ENCODE data around the gene ARHGAP45. TPM values are rescaled to one million over a fixed set of nuclear protein-coding genes. Genes with fewer than 3 reads are reported as not detected.

ARHGAP45 gene
- total RNA-seq, 2 donors from 2014 or later = 603 to 646 TPM

DNA sequence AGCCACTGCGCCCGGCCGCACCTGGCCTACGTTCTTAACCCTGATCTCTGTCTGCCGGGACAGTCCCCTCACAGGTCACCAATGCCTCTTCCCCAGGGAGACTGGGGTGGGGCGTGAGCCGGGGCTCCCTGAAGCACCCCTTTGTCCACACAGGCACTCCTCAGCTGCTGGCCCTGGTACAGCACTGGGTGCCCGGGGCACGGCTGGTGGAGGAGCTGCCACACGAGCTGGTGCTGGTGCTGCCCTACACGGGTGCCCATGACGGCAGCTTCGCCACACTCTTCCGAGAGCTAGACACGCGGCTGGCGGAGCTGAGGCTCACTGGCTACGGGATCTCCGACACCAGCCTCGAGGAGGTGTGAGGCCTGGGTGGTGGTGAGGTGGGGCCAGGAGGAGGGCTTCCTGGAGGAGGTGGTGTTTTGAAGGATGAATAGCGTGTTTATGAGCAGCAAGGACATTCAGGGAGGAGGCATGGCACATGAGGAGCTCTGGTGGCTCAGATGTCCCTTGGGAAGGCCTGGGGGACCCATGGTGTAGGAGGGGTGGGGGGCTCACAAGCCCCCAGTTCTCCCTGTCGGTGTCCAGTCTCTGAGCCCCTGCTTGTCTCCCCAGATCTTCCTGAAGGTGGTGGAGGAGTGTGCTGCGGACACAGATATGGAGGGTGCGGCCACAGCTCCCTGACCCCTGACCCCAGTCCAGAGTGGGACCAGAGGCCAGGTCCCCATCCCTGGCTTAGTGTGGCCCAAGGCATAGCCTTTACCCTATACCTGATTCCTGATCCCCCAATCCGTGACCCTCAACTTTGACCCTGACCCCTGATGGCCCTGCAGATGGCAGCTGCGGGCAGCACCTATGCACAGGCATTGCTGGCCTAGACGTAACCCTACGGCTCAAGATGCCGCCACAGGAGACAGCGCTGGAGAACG is 13.5 kb upstream of the ARHGAP45 start:
- Mint-ChIP-seq H3K27ac (no peak overlapping the region), H3K36me3 (ENCODE audit: low read depth) (no peaks in the 10 kb centered on the region), H3K4me3 (no peak overlapping the region), H3K4me1 (peaks cover 25% of the 10 kb centered on the region), H3K27me3 (no peaks in the 10 kb centered on the region)
- DNase-seq (no peak), ATAC-seq (no peak)
- H3K9me3 ChIP-seq (ENCODE audit: control insufficient read depth, low read length, poor library complexity, severe bottlenecking) = no peaks in the 10 kb centered on the region

DNA sequence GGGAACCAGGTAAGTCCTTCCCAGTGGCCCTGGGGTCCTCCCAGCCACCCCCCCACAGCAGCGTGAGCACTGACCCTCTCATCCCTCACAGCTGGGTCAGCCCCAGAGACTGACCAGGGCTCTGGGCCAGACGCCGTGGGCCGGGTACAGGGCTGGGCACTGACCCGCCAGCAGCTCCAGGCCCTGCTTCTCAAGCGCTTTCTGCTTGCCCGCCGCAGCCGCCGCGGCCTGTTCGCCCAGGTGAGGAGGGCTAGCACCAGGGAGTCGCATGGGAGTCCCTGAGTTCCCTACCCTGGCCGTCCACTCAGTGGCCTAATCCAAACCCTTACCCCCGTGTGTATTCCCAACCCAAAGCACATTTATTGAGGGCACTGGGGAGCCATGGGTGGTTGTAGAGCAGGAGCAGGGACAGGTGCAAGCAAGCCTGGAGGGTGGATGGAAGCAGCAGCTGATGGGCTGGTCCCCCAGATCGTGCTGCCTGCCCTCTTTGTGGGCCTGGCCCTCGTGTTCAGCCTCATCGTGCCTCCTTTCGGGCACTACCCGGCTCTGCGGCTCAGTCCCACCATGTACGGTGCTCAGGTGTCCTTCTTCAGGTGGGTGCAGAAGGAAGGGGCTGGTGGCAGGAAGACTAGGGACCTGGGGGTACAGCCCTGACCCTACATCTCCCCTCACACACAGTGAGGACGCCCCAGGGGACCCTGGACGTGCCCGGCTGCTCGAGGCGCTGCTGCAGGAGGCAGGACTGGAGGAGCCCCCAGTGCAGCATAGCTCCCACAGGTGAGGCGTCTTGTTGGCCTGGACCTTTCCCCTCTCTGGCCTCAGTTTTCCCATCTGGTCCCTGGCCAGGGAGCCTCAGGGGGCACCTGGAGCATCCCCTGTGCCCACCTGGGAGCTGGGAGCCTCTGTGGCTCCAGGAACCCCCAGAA is 12.6 kb upstream of the ARHGAP45 start:
- DNase-seq = no peak
- Mint-ChIP-seq H3K4me1 (peaks cover 25% of the 10 kb centered on the region), H3K36me3 (ENCODE audit: low read depth) (no peaks in the 10 kb centered on the region), H3K27ac (no peak overlapping the region), H3K4me3 (no peak overlapping the region), H3K27me3 (no peaks in the 10 kb centered on the region)
- H3K9me3 ChIP-seq (ENCODE audit: control insufficient read depth, low read length, poor library complexity, severe bottlenecking) = no peaks in the 10 kb centered on the region
- ATAC-seq = no peak

DNA sequence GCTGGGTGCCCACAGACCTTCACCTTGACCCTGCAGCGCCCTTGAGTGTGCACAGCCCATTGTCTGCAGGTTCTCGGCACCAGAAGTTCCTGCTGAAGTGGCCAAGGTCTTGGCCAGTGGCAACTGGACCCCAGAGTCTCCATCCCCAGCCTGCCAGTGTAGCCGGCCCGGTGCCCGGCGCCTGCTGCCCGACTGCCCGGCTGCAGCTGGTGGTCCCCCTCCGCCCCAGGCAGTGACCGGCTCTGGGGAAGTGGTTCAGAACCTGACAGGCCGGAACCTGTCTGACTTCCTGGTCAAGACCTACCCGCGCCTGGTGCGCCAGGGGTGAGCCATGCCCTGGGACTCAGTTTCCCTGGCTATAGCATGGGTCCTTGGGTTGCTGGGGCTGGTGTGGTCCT is 11.9 kb upstream of the ARHGAP45 start:
- Mint-ChIP-seq H3K27me3 (no peaks in the 10 kb centered on the region), H3K36me3 (ENCODE audit: low read depth) (no peaks in the 10 kb centered on the region), H3K4me3 (no peak overlapping the region), H3K27ac (no peak overlapping the region), H3K4me1 (peaks cover 25% of the 10 kb centered on the region)
- ATAC-seq (no peak), DNase-seq (no peak)
- no peaks in the 10 kb centered on the region for H3K9me3 ChIP-seq (ENCODE audit: control insufficient read depth, low read length, poor library complexity, severe bottlenecking)

DNA sequence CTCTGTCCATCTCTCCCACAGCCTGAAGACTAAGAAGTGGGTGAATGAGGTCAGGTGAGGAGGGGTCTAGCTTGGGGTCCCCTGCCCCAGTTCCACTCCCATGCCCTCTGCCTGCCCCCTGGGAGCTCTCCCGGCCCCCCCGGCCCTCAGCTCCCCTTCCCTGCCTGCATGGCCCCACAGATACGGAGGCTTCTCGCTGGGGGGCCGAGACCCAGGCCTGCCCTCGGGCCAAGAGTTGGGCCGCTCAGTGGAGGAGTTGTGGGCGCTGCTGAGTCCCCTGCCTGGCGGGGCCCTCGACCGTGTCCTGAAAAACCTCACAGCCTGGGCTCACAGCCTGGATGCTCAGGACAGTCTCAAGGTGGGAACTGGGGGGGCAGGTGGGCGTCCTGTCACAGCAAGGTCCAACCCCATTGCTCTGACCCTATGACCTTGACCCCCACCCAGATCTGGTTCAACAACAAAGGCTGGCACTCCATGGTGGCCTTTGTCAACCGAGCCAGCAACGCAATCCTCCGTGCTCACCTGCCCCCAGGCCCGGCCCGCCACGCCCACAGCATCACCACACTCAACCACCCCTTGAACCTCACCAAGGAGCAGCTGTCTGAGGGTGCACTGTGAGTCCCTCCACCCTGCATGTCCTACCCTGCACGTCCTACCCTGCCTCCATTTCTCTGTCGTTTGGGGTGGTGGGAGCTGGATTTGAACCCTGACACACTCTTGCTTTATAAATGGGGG is 10.9 kb upstream of the ARHGAP45 start:
- Mint-ChIP-seq H3K4me1 (peaks cover 25% of the 10 kb centered on the region), H3K27ac (peak overlapping the region; percentile 48), H3K27me3 (no peaks in the 10 kb centered on the region), H3K4me3 (no peak overlapping the region), H3K36me3 (ENCODE audit: low read depth) (no peaks in the 10 kb centered on the region)
- no peak for ATAC-seq
- H3K9me3 ChIP-seq (ENCODE audit: control insufficient read depth, low read length, poor library complexity, severe bottlenecking) = no peaks in the 10 kb centered on the region
- DNase-seq = no peak

DNA sequence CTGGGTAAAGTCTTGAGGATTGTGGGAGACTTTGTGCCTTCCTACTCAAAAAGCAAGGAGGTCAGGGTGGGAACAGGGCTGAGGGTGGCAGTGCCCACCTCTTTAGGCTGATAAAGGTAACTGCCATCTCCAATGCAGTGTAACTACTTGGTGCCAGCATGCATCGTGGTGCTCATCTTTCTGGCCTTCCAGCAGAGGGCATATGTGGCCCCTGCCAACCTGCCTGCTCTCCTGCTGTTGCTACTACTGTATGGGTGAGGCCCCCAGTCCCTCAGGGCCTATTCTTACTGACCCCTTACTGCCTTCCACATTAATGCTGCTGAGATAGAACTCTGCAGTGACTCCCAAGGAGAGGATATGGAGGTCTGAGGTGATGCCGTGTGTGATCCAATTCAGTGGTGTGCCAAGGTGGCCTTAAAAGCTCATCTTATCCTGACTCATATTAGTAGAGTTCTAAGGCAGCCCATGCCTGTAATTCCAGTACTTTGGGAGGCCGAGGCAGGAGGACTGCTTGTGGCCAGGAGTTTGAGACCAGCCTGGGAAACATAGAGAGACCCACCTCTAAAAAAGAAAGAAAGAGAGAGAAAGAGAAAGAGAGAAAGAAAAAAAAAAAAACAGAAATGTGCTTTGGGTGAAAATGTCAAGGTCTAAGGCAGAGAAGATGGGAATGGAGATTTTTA is 9.7 kb upstream of the ARHGAP45 start:
- Mint-ChIP-seq H3K4me1 (peaks cover 23% of the 10 kb centered on the region), H3K36me3 (ENCODE audit: low read depth) (no peaks in the 10 kb centered on the region), H3K4me3 (peak overlapping the region; percentile 69), H3K27ac (peak overlapping the region; percentile 43), H3K27me3 (no peaks in the 10 kb centered on the region)
- no peak for DNase-seq
- peak; percentile 86 for ATAC-seq
- H3K9me3 ChIP-seq (ENCODE audit: control insufficient read depth, low read length, poor library complexity, severe bottlenecking) = no peaks in the 10 kb centered on the region

DNA sequence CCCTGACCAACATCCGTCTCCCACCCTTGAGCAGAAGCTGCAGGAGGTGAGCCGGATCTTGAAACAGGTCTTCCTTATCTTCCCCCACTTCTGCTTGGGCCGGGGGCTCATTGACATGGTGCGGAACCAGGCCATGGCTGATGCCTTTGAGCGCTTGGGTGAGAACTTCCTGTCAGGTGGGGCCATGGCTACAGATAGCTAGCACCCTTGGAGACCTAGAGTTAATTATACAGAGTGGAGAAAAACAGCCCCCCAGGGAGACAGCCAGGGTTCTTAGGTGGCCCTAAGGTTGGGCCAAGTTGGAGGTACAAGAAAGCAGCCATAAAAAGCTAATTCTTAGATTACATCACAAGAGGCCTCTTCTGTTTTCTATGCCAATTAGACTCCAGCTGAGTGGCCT is 8.9 kb upstream of the ARHGAP45 start:
- Mint-ChIP-seq H3K27me3 (no peaks in the 10 kb centered on the region), H3K4me3 (no peak overlapping the region)
- DNase-seq = no peak

GRCh38 chr19:1060689-1061088 is 6.3 kb upstream of the ARHGAP45 start:
- H3K36me3 Mint-ChIP-seq (ENCODE audit: low read depth) = no peaks in the 10 kb centered on the region
- no peak overlapping the region for H3K4me3 Mint-ChIP-seq
- no peak overlapping the region for H3K27ac Mint-ChIP-seq
- H3K4me1 Mint-ChIP-seq = peaks cover 41% of the 10 kb centered on the region
- no peaks in the 10 kb centered on the region for H3K27me3 Mint-ChIP-seq
- DNase-seq = no peak
- no peak for ATAC-seq
- no peaks in the 10 kb centered on the region for H3K9me3 ChIP-seq (ENCODE audit: control insufficient read depth, low read length, poor library complexity, severe bottlenecking)

More for the DNA sequence above, 8.9 kb upstream of the ARHGAP45 start:
- H3K27ac Mint-ChIP-seq = peak overlapping the region; percentile 43
- H3K36me3 Mint-ChIP-seq (ENCODE audit: low read depth) = no peaks in the 10 kb centered on the region
- no peak for ATAC-seq
- peaks cover 24% of the 10 kb centered on the region for H3K4me1 Mint-ChIP-seq
- H3K9me3 ChIP-seq (ENCODE audit: control insufficient read depth, low read length, poor library complexity, severe bottlenecking) = no peaks in the 10 kb centered on the region

DNA sequence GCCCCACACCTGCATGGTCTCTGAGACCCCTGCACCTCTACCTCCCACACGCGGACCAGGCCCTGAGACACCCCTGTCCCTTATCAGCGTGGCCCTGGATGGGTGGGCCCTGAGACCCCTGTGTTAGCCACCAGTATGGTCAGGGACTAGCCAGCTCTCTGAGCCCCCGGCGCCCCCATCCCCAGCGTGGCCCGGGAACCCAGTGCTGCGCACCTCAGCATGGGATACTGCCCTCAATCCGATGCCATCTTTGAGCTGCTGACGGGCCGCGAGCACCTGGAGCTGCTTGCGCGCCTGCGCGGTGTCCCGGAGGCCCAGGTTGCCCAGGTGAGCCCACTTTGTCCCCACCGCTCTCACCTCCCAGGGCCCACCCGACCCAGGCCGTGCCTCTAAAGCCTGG is 5.0 kb upstream of the ARHGAP45 start:
- Mint-ChIP-seq H3K27ac (no peak overlapping the region), H3K4me3 (no peak overlapping the region), H3K27me3 (no peaks in the 10 kb centered on the region), H3K4me1 (peaks cover 38% of the 10 kb centered on the region), H3K36me3 (ENCODE audit: low read depth) (no peaks in the 10 kb centered on the region)
- DNase-seq = peak in 1 of 3 donors; percentile 8
- ATAC-seq = no peak
- H3K9me3 ChIP-seq (ENCODE audit: control insufficient read depth, low read length, poor library complexity, severe bottlenecking) = no peaks in the 10 kb centered on the region

DNA sequence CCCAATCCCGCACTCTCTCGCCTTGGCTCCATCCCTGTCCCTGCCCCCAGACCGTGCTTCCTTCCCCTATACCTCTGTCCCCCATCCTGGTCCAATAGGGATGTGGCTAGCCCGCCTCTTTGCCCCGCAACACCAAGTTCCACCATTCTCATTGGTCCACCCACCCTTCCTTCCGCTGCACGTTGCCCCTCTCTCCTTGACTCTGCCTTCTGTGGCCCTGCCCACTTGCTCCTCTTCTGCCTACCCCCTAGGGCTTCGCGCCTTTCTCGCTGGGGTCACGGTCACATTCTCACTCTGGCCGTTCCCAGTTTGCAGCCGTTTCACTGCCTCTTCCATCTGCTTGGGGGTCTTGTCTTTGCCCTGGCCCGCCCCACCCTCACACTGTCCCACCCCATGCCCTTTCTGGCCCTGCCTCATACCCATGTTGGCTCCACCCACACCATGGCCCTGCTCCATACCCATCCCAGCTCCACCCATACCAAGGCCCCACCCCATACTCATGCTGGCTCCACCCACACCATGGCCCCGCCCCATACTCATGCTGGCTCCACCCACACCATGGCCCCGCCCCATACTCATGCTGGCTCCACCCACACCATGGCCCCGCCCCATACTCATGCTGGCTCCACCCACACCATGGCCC is 4.5 kb upstream of the ARHGAP45 start:
- Mint-ChIP-seq H3K4me3 (no peak overlapping the region), H3K4me1 (peaks cover 33% of the 10 kb centered on the region), H3K36me3 (ENCODE audit: low read depth) (no peaks in the 10 kb centered on the region), H3K27me3 (no peaks in the 10 kb centered on the region), H3K27ac (no peak overlapping the region)
- H3K9me3 ChIP-seq (ENCODE audit: control insufficient read depth, low read length, poor library complexity, severe bottlenecking) = no peaks in the 10 kb centered on the region
- ATAC-seq = no peak
- DNase-seq = no peak

- no peak overlapping the region for H3K4me3 Mint-ChIP-seq
- H3K4me1 Mint-ChIP-seq = peaks cover 27% of the 10 kb centered on the region
- ATAC-seq = peak; percentile 29
- no peak overlapping the region for H3K27ac Mint-ChIP-seq
- no peaks in the 10 kb centered on the region for H3K36me3 Mint-ChIP-seq (ENCODE audit: low read depth)
- peak; percentile 41 to 71 (median 56) for DNase-seq
- H3K9me3 ChIP-seq (ENCODE audit: control insufficient read depth, low read length, poor library complexity, severe bottlenecking) = no peaks in the 10 kb centered on the region
- H3K27me3 Mint-ChIP-seq = no peaks in the 10 kb centered on the region
Observed at GRCh38 chr19:1063030-1063908, 3.7 kb upstream of the ARHGAP45 start.

DNA sequence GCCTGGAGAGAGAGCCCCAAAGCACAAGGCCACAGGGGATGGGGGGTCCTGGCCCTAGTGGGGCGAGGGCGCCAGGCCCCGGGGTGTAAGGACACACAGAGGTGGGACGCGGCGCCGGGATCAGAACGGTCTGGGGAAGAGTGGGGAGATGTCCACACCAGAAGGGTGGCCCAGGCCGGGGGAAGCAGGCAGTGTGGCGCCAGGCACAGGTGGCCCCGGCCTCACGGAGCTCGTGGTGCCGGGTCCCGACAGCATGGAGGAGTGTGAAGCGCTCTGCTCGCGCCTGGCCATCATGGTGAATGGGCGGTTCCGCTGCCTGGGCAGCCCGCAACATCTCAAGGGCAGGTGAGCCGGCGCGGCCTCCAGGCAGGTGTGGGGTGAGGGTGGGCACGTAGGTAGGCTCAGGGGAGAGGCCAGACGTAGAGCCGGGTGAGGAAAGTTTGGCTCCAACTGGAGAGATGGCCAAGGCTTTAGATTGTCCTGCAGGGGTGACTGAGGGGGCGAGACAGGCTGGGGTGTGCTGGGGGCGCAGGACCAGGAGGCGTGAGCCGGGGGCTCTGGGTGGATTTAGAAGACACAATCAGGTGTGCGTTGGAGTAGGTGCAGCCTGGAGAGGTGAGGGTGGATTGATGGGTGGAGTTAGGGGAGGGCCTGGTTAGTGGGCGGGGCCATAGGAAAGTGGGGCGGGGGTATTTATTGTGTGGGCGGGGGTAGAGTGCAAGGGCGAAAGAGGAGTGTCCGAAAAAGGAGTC is 2.9 kb upstream of the ARHGAP45 start:
- ATAC-seq = no peak
- no peak overlapping the region for H3K4me3 Mint-ChIP-seq
- H3K27me3 Mint-ChIP-seq = no peaks in the 10 kb centered on the region
- peaks cover 33% of the 10 kb centered on the region for H3K4me1 Mint-ChIP-seq
- peaks cover 6% of the 10 kb centered on the region for H3K36me3 Mint-ChIP-seq (ENCODE audit: low read depth)
- no peaks in the 10 kb centered on the region for H3K9me3 ChIP-seq (ENCODE audit: control insufficient read depth, low read length, poor library complexity, severe bottlenecking)
- peak overlapping the region; percentile 97 for H3K27ac Mint-ChIP-seq
- DNase-seq = peak in 1 of 3 donors; percentile 10

Data from T-helper 17 cell (primary cell).